GM18505 (cell line): Measurements from ENCODE around the gene CACNB2.
"Not testable (repeated sequence)": the region's sequence is repeated elsewhere in the genome, so short reads cannot be mapped to it uniquely, and the experiment has no call there.

ENCODE experiments used
- ATAC-seq: cut with Tn5 transposase; IDR thresholded peaks from one replicate; pipeline ENCODE4 v1.9.1; 2021; ENCODE audit not compliant: unreplicated experiment
- POLR2A ChIP-seq: IDR thresholded peaks from 4 replicates; pipeline ENCODE4 v1.6.1; 2011; ENCODE audit warnings: borderline replicate concordance; ENCODE audit not compliant: insufficient read depth, insufficient read length; ENCODE audit errors: extremely low read depth

CACNB2 gene

DNA sequence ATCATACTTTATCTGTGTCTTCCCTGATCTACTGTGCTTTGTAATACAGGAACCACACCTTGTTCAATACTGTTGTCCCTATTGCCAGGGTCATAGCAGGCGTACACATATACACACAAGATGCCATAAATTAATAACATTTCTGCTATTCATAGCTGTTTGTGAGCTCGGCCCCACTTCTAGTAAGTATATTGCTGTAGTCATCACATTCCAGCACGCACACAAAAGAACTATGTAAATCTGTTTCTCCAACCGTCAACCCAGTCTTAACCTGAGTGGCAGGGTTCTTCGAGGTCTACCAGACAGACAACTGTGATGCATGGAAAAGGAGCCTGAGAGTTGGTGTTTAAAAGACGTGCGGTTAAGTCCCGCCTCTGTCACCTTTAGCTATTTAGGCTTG is 5.7 kb upstream of the CACNB2 start:
- no peak for TF ChIP-seq POLR2A
- no peak for ATAC-seq

DNA sequence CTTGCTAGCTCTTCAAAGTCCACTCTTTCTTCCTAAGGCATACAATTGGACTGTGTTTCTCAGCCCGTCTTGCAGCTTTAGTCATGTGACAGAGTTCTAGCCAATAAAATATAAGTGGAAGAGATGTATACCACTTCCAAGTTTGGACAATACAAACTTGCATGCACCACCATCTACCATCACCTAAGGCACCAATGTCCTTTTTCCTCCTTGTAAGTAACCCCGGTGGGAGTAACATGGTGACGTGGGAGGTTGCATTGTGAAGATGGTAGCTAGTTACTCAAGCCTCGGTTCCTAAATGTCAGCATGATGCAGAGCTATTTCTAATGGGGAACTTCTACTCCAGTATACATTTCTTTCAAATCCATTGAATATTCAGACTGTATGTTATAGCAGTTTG is 5.3 kb upstream of the CACNB2 start:
- no peak for ATAC-seq
- no peak for TF ChIP-seq POLR2A

DNA sequence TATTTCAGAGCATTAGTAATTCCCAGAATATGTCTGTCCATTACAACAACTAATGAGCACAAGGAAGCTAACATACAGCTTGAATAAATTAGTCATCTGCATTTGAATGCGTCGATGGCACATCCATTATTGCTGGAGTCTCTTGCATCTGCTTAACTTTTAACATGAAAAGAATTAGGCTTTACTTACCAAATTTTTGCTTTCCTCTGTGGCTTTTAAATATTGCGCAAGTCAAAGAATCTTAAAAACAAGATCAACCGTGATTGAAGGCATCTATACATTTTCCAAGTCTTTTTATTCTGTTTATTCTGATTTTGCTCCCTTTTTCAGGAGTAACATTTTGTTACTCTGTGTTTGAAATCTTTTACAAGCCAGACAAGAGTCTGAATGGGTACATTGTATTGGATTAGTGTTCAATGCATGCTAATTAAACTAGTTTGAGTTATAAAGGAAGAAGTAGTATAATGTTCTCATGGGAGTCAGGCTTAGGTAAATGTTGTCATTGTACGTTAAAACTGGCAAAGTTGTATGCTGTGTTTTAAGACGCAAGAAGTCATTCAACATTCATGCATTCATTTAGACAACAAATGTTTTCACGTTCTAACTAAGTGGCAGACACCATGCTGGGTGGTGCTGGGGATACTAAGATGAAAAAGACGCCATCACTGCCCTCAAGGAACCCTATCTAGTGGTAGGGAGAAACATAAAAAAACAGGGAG is 4.0 kb upstream of the CACNB2 start:
- no peak for TF ChIP-seq POLR2A
- no peak for ATAC-seq

DNA sequence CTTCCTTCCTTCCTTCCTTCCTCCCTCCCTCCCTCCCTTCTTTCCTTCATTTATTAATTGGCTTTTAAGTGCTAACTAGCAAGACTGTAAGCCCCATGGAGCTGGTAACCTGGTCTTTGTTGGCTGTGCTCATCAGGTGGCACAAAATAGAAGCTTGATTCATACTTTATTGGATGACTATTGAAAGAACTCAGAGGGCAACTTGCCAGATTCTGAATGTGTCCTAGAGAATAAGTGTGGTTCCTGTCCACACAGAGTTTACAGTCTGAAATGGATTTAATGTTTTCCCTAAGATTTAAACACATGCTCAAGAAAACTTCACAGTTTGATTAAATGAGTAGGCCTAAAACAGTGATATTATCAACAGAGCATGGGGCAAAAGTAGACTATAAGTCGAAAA is 3.1 kb upstream of the CACNB2 start:
- TF ChIP-seq POLR2A = no peak
- ATAC-seq = no peak

DNA sequence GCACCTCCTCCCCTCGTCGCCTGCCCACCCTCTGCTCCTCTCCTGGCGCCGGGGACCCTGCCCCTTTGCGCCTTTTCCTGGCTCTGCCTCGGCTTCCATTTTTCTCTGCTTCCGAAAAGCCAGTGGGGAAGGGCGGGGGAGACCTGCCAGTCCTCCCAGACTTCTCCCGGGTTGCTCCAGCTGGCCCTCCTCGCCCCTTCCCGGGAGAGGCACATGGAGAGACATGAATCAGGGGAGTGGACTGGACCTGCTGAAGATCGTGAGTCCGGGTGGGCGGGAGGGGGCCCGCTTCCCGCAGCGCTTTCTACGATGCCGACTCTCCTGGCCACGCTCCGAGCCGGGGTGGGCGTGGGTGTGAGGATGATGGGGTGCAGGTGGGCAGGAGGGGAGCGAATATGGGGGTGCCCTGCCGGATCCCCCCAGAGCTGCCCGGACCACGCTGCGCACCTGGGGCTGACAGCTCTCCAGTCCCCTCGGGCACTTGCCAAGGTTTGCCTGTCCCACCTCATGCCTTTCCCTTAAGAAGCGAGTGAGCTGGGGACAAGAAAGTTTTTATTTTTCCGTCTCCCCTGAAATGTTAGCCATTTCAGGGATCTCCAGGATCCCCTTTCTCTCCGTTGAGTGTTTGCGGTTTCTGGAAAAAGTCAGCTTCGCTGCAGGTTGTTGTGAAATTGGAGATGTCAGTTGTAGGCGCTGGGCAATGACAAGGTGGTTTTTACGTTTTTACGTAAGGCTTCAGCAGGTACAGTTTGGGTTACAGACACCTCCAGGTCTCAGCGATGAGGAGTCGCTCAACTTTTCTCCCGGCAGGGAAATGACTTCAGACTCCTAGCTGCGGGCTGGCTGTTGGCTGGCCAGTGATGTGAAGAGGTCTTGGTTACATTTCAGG is 977 bp downstream of the CACNB2 start:
- ATAC-seq = no peak
- TF ChIP-seq POLR2A = no peak

DNA sequence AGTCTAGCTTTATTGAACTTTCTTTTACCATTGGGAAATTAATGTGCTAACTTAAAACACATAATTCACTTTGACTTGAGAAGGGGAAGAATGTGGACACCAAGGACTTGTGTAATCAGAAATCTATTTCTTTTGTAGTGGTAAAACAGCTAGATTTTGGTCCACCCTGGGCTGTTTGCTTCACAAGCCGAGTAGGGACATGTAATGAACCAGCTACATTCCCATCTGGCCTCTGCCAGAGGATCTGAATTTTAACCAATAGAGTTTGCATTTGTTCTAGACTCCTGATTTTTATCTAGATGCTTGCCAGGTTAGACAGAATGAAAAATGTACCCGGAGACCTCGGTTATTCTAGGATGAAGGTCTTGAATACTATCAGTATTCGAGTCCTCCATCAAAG is 1.9 kb downstream of the CACNB2 start:
- ATAC-seq = no peak
- TF ChIP-seq POLR2A = no peak

DNA sequence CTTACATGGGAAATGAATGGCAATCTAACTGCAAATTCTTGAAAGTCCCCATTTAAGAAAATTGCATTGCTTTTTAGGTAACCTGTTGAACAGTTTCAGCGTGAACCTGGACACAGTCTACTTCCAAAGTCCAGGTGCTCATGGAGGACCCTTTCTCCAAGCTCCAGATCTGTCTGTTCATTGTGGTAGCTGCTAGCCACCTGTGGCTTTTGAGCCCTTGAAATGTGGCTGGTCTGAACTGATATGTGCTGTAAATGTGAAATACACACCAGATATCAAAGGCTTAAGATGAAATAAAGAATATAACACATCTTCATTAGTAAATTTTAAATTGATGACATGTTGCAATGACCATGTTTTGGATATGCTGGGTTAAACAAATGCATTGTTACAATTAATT is 4.2 kb downstream of the CACNB2 start:
- TF ChIP-seq POLR2A = no peak
- ATAC-seq = no peak

DNA sequence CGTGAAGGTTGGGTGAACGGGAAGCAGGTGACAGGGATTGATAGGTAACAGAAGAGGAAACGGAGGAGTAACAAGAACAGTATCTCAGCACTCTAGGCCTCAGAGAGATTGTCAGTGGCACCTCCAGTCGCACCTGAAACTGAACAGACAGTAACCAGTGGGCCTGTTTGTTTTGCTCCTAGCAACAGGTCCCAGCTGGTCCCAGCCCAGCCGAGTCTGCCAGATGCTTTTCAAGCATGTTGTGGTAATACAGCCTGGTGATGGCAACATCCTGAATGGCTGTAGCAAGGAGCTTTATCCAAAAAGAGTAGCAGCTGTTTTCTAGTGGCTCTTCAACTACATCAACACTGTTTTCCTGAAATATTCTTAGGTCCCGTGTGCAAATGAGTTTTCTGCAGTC is 4.7 kb downstream of the CACNB2 start:
- no peak for TF ChIP-seq POLR2A
- no peak for ATAC-seq

DNA sequence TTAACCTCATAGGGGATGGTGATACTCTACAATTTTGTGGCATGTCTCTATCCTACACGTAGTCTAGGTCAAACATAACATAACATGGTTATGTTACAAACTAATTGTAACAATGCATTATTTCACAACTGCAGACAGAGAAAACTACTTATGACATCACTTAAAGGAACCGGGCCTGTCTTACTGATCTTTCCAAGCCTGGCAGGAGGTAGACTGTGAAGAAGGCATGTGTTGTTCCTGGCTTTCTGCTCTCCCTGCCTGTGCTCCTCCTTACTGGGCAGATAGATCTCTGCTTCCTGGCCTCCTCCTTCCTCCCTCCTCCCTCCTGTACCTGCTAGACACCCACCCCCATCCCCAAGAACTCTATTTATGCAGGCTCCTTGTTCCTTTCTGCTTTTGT is 5.4 kb downstream of the CACNB2 start:
- no peak for TF ChIP-seq POLR2A
- no peak for ATAC-seq

DNA sequence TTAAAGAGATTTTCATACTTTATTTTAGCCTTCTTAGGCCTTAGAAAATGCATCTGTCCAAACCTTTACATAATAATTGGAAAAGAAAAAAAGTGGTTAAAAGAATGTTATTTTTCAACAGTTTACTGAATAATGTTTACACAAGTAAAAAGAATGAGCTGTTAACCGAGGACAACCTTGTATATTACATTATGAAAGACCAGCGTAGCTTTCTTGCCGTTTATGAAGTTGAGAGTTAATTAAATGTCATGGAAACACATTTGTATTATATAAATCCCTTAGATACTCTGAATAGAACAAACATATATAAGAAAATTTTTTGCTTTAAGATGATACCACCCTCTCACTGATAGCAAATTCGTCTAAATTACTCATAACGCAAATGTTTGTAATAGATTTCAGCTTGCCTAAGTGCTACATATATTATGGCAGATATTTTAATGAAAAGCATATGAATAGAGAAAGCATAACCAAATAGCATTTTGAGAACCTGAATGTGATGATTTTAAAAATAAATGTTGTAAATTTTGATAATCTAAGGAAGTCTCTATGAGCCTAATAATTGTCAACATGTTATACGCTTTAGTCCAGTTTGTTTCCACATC is 9.1 kb downstream of the CACNB2 start:
- no peak for ATAC-seq
- no peak for TF ChIP-seq POLR2A

DNA sequence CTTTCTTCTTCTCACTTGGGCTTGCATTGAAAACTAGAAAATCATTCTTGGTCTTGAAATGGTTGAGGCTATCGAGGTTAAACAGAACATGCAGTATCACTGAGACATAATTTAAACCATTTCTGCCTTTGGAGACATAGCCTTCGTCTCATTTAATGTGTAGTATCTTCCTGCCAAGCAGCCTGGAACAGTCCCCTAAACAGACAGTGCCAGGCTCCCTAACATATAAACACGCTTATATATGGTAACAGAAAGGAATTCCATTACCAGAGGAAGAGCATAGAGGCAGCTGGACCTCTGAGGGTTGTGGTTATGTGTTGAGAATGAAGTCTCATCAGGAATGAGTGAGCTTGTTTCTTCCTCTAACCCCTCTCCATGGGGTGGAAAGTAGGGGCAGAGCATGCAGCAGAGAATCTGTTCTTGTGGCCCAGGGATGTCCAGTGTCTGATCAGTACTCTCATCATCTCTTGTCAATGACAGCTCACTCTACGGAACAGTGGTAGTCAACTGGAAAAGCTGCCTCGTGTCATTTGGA is 11.2 kb downstream of the CACNB2 start:
- TF ChIP-seq POLR2A = no peak
- ATAC-seq = no peak

DNA sequence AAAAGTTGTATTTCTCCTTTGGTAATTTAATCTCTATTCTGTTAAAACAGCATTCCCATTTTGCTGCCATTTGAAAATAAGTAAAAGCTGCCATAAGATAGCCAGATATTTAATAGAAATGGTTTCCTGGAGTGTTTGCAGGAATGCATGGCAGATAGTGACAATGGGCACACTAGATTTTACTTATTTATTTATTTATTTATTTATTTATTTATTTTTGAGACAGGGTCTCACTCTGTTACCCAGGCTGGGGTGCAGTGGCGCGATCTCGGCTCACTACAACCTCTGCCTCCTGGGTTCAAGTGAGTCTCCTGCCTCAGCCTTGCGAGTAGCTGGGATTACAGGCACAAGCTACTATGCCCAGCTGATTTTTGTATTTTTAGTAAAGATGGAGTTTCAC is 13.2 kb downstream of the CACNB2 start:
- ATAC-seq = not testable (repeated sequence)

DNA sequence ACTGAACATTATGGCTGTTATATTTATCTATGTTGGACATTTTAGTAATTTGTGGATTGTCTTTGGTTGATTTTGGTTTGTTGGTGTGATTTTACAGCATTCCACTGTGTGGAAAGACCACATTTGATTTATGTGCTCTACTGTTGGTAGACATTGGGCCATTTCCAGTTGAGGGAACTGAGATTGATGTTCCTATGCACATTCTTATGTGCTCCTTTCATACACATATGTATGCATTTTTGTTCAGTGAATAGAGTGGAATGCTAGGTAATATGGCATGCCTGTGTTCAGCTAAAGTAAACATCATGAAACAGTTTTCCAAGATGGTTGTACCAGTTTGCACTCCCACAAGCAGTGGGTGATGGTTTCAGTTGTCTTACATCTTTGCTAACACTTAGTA is 15.1 kb downstream of the CACNB2 start:
- ATAC-seq = no peak
- TF ChIP-seq POLR2A = no peak

DNA sequence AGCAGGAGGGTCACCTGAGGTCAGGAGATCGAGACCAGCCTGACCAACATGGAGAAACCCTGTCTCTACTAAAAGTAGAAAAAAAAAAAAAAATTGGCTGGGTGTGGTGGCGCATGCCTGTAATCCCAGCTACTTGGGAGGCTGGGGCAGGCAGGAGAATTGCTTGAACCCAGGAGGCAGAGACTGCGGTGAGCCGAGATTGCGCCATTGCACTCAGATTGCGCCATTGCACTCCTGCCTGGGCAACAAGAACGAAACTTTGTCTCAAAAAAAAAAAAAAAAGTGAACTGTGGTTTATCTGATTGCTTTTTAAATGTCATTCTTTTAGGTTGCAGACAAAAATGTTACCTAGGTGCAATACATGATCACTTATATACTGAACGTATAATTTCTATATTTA is 16.6 kb downstream of the CACNB2 start:
- not testable (repeated sequence) for ATAC-seq
